Measurements from ENCODE around the gene ARL6IP6. TPM values are rescaled to one million over a fixed set of nuclear protein-coding genes. Genes with fewer than 3 reads are reported as not detected.

The ARL6IP6 gene
- total and polyA plus RNA-seq, 2 donors (not counting 1 experiment from before 2014, with no cell fraction given) = 17.8 to 20.4 TPM

DNA sequence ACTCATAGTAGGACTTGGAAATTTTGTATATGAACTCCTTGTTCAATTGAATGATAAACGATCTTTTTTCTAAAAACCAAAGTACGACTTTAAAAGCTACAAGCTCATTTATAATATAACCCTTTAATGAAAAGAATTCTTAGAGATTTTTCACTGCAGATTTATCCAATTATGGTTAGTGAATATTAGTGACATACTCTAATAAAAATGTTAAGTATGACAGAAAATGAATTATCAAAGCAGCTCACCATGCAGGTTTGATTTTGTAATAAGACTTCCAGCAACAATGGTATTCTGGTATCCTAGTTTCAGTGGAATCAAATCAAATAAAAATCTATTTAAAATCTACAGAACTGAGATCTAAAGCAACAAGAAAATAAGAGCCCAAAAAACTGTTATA is 39.6 kb upstream of the ARL6IP6 start:
- Histone ChIP-seq H2AFZ (ENCODE audit: insufficient read depth, low read depth, low read length, poor library complexity, severe bottlenecking) (no peak overlapping the region), H3K27ac (ENCODE audit: low read length in 2 of 2) (no peak overlapping the region), H3K4me3 (ENCODE audit: control extremely low read depth in 1 of 5, extremely low read depth in 1 of 5, insufficient read depth in 1 of 5, low read depth in 2 of 5, low read length in 4 of 5) (no peak overlapping the region), H3K27me3 (replicated peaks in 1 of 4; ENCODE audit: control extremely low read depth in 1 of 4, control insufficient read depth in 3 of 4, insufficient read depth in 4 of 4, low read length in 3 of 4) (no peaks in the 10 kb centered on the region), H3K36me3 (replicated peaks in 1 of 2; ENCODE audit: control extremely low read depth in 1 of 2, control insufficient read depth in 1 of 2, extremely low read depth in 1 of 2, insufficient read depth in 2 of 2, low read length in 1 of 2) (peaks cover 0 to 75% of the 10 kb centered on the region in 2 experiments), H3K4me2 (replicated peaks; ENCODE audit: low read depth, low read length, poor library complexity, severe bottlenecking) (no peak overlapping the region), H4K20me1 (ENCODE audit: control insufficient read depth, insufficient read depth, low read length, poor library complexity, severe bottlenecking) (no peaks in the 10 kb centered on the region), H3K9me3 (ENCODE audit: control extremely low read depth in 1 of 3, control insufficient read depth in 2 of 3, insufficient read depth in 1 of 3, low read length in 2 of 3) (no peaks in the 10 kb centered on the region), H3K79me2 (ENCODE audit: control insufficient read depth, insufficient read depth, low read length) (no peaks in the 10 kb centered on the region), H3K4me1 (ENCODE audit: control insufficient read depth in 2 of 2, insufficient read depth in 2 of 2, low read length in 2 of 2) (no peaks in the 10 kb centered on the region), H3K9ac (ENCODE audit: low read length) (no peak overlapping the region)
- WGBS (ENCODE audit: insufficient coverage) = no CpG with 5 or more reads among the region's 2 CpGs
- DNase-seq = no peak
- POLR2A ChIA-PET = no interaction called here
- intact Hi-C loops (cut with micrococcal nuclease) = no loop called here
- H3K9me3 Mint-ChIP-seq (ENCODE audit: insufficient read depth) = no peaks in the 10 kb centered on the region
- no peak overlapping the region for H3K27ac Mint-ChIP-seq
- no peak for ATAC-seq (ENCODE audit: low read depth)
- no peaks in the 10 kb centered on the region for H3K4me1 Mint-ChIP-seq
- no peak overlapping the region for H3K4me3 Mint-ChIP-seq
- TF ChIP-seq, protein P1, sequence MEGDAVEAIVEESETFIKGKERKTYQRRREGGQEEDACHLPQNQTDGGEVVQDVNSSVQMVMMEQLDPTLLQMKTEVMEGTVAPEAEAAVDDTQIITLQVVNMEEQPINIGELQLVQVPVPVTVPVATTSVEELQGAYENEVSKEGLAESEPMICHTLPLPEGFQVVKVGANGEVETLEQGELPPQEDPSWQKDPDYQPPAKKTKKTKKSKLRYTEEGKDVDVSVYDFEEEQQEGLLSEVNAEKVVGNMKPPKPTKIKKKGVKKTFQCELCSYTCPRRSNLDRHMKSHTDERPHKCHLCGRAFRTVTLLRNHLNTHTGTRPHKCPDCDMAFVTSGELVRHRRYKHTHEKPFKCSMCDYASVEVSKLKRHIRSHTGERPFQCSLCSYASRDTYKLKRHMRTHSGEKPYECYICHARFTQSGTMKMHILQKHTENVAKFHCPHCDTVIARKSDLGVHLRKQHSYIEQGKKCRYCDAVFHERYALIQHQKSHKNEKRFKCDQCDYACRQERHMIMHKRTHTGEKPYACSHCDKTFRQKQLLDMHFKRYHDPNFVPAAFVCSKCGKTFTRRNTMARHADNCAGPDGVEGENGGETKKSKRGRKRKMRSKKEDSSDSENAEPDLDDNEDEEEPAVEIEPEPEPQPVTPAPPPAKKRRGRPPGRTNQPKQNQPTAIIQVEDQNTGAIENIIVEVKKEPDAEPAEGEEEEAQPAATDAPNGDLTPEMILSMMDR (IDR thresholded peaks at IDR 0.05) = no peak
- no peak for TF ChIP-seq EZH2 (IDR thresholded peaks at IDR 0.05; ENCODE audit: borderline replicate concordance, insufficient read depth, low read depth, low read length, poor library complexity, severe bottlenecking)
- H3K27me3 Mint-ChIP-seq = no peaks in the 10 kb centered on the region
- CTCF ChIA-PET = no interaction called here

DNA sequence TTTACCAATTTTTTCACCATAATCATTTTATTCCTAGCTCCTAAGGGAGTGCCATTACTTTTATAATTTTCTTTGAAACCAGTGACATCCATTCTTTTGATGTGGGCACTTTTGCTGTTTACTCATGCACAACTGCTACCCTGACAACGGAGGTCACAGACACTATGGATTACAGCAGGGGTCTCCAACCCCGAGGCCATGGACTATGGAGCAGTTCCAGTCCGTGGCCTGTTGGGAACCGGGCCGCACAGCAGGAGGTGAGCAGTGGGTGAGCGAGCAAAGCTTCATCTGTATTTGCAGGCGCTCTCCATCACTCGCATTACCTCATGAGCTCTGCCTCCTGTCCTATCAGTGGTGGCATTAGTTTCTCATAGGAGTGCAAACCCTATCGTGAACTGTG is 35.8 kb upstream of the ARL6IP6 start:
- intact Hi-C loops (cut with micrococcal nuclease) = no loop called here
- Histone ChIP-seq H3K79me2 (ENCODE audit: control insufficient read depth, insufficient read depth, low read length) (peaks cover 25% of the 10 kb centered on the region), H3K27ac (ENCODE audit: low read length in 2 of 2) (no peak overlapping the region), H3K4me1 (ENCODE audit: control insufficient read depth in 2 of 2, insufficient read depth in 2 of 2, low read length in 2 of 2) (no peaks in the 10 kb centered on the region), H3K9ac (ENCODE audit: low read length) (no peak overlapping the region), H3K9me3 (ENCODE audit: control extremely low read depth in 1 of 3, control insufficient read depth in 2 of 3, insufficient read depth in 1 of 3, low read length in 2 of 3) (no peaks in the 10 kb centered on the region), H3K4me3 (ENCODE audit: control extremely low read depth in 1 of 5, extremely low read depth in 1 of 5, insufficient read depth in 1 of 5, low read depth in 2 of 5, low read length in 4 of 5) (no peak overlapping the region), H3K36me3 (replicated peaks in 1 of 2; ENCODE audit: control extremely low read depth in 1 of 2, control insufficient read depth in 1 of 2, extremely low read depth in 1 of 2, insufficient read depth in 2 of 2, low read length in 1 of 2) (peaks cover 0 to 47% of the 10 kb centered on the region in 2 experiments), H2AFZ (ENCODE audit: insufficient read depth, low read depth, low read length, poor library complexity, severe bottlenecking) (no peak overlapping the region), H3K4me2 (replicated peaks; ENCODE audit: low read depth, low read length, poor library complexity, severe bottlenecking) (no peak overlapping the region), H4K20me1 (ENCODE audit: control insufficient read depth, insufficient read depth, low read length, poor library complexity, severe bottlenecking) (peaks cover 5% of the 10 kb centered on the region), H3K27me3 (replicated peaks in 1 of 4; ENCODE audit: control extremely low read depth in 1 of 4, control insufficient read depth in 3 of 4, insufficient read depth in 4 of 4, low read length in 3 of 4) (no peaks in the 10 kb centered on the region)
- 98% methylated on average over 8 of the region's 9 CpGs for WGBS (ENCODE audit: insufficient coverage)
- TF ChIP-seq, protein P1 (IDR thresholded peaks at IDR 0.05) = no peak
- TF ChIP-seq EZH2 (IDR thresholded peaks at IDR 0.05; ENCODE audit: borderline replicate concordance, insufficient read depth, low read depth, low read length, poor library complexity, severe bottlenecking) = no peak
- H3K9me3 Mint-ChIP-seq (ENCODE audit: insufficient read depth) = no peaks in the 10 kb centered on the region
- ATAC-seq (ENCODE audit: low read depth) (no peak), DNase-seq (no peak)
- H3K4me3 Mint-ChIP-seq = no peak overlapping the region
- no peaks in the 10 kb centered on the region for H3K27me3 Mint-ChIP-seq
- no peak overlapping the region for H3K27ac Mint-ChIP-seq
- POLR2A ChIA-PET = no interaction called here
- H3K4me1 Mint-ChIP-seq = peaks cover 2% of the 10 kb centered on the region
- CTCF ChIA-PET = no interaction called here

All from B cell (primary cell).